Peyer's patch (tissue), 4 donors: ENCODE data around the gene DBF4.

ENCODE experiments used
- CTCF ChIP-seq, 6 experiments: fragments of 450-650 bp in 4 of 6; fragments of 200-600 bp in 2 of 6; sonication (generic) in 1 of 6; IDR thresholded peaks; one replicate each; pipeline ENCODE4 v1.5.1; 2017 to 2019; ENCODE audit warnings: antibody characterized with exemption in 6 of 6, mild to moderate bottlenecking in 3 of 6, moderate library complexity in 1 of 6
- POLR2A ChIP-seq, 2 donors: fragments of 450-650 bp; IDR thresholded peaks; one replicate each; pipeline ENCODE4 v1.5.1; 2017; ENCODE audit warnings: antibody characterized with exemption in 2 of 2, mild to moderate bottlenecking in 2 of 2, moderate library complexity in 2 of 2

GRCh38 chr7:87858417-87859100, 17.7 kb upstream of the DBF4 start:
- TF ChIP-seq CTCF (IDR thresholded peaks at IDR 0.05) (no peak), POLR2A (IDR thresholded peaks at IDR 0.05) (no peak)
